GM21423 (cell line): ENCODE results near the gene ZNF610.

ENCODE experiments used
- ATAC-seq: cut with Tn5 transposase; IDR thresholded peaks from one replicate; pipeline ENCODE4 v1.9.1; 2021; ENCODE audit warnings: mild to moderate bottlenecking, moderate library complexity; ENCODE audit not compliant: unreplicated experiment

ZNF610 gene

GRCh38 chr19:52397310-52398080, 61.5 kb downstream of the ZNF610 start, which contains the start of gene ZNF528:
TSS of gene ZNF528 (plus strand) at chr19:52397849. CDS start at chr19:52402014, 4,165 bp downstream.
- peak; percentile 88 for ATAC-seq

GRCh38 chr19:52398081-52398441, 62.0 kb downstream of the ZNF610 start:
- peak; percentile 25 for ATAC-seq

GRCh38 chr19:52410276-52410675, 74.2 kb downstream of the ZNF610 start:
- ATAC-seq: no peak

GRCh38 chr19:52415711-52416110, 79.7 kb downstream of the ZNF610 start:
- ATAC-seq: no peak
